Mesenchymal stem cell (in vitro differentiated cells and primary cell): ENCODE data around the gene SMC1B.

Source experiments
- DNase-seq: peaks from one replicate; pipeline ENCODE4 v3.0.0-alpha.2; 2013
- H2AFZ ChIP-seq: one replicate; pipeline ENCODE4 v1.6.1; 2013; ENCODE audit warnings: low read depth, mild to moderate bottlenecking, control low read depth, inconsistent platforms, low read length, moderate library complexity
- H2AK5ac ChIP-seq: 2 replicates; pipeline ENCODE4 v1.6.1; 2013; ENCODE audit warnings: low read length, moderate library complexity, mild to moderate bottlenecking, inconsistent platforms; ENCODE audit not compliant: severe bottlenecking
- H2BK120ac ChIP-seq: one replicate; pipeline ENCODE4 v1.6.1; 2013; ENCODE audit warnings: low read depth, mild to moderate bottlenecking, inconsistent platforms, low read length, moderate library complexity
- H2BK12ac ChIP-seq, 2 experiments: one replicate each; pipeline ENCODE4 v1.6.1; 2013; ENCODE audit warnings: inconsistent platforms in 2 of 2, low read length in 2 of 2, mild to moderate bottlenecking in 2 of 2, moderate library complexity in 2 of 2, control low read depth in 1 of 2
- H2BK15ac ChIP-seq: one replicate; pipeline ENCODE4 v1.6.1; 2013; ENCODE audit warnings: mild to moderate bottlenecking, low read depth, inconsistent platforms; ENCODE audit not compliant: poor library complexity, severe bottlenecking
- H2BK5ac ChIP-seq: 2 replicates; pipeline ENCODE4 v1.6.1; 2013; ENCODE audit warnings: low read depth, mild to moderate bottlenecking, low read length, control low read depth, inconsistent platforms; ENCODE audit not compliant: poor library complexity, severe bottlenecking
- H3K14ac ChIP-seq, 2 experiments: one replicate each; pipeline ENCODE4 v1.6.1; 2013; ENCODE audit warnings: inconsistent platforms in 2 of 2, low read length in 2 of 2, control low read depth in 1 of 2, mild to moderate bottlenecking in 1 of 2, moderate library complexity in 1 of 2
- H3K18ac ChIP-seq, 2 experiments: one replicate each; pipeline ENCODE4 v1.6.1; 2013; ENCODE audit warnings: inconsistent platforms in 2 of 2, low read length in 2 of 2, control low read depth in 1 of 2, low read depth in 1 of 2, mild to moderate bottlenecking in 1 of 2
- H3K23ac ChIP-seq, 2 experiments: one replicate each; pipeline ENCODE4 v1.6.1; 2013; ENCODE audit warnings: inconsistent platforms in 2 of 2, low read length in 2 of 2, mild to moderate bottlenecking in 2 of 2, moderate library complexity in 2 of 2, control low read depth in 1 of 2
- H3K27ac ChIP-seq: 2 replicates; pipeline ENCODE4 v1.5.1; 2013; ENCODE audit warnings: mild to moderate bottlenecking, moderate library complexity, low read length, control low read depth, inconsistent platforms; ENCODE audit not compliant: poor library complexity, severe bottlenecking
- H3K27me3 ChIP-seq, 2 experiments: 2 replicates each; pipeline versions ENCODE4 v1.6.1 to v1.7.0; 2013; ENCODE audit warnings: low read length in 2 of 2, mild to moderate bottlenecking in 2 of 2, moderate library complexity in 2 of 2, control low read depth in 1 of 2, inconsistent platforms in 1 of 2; ENCODE audit not compliant: control insufficient read depth in 1 of 2, insufficient read depth in 1 of 2
- H3K36me3 ChIP-seq, 2 experiments: 2 replicates each; pipeline versions ENCODE4 v1.6.1 to v1.7.0; 2013; ENCODE audit warnings: low read length in 2 of 2, control low read depth in 1 of 2, inconsistent platforms in 1 of 2, low read depth in 1 of 2, mild to moderate bottlenecking in 1 of 2; ENCODE audit not compliant: insufficient read depth in 2 of 2, control insufficient read depth in 1 of 2
- H3K4ac ChIP-seq, 2 experiments: one replicate each; pipeline ENCODE4 v1.6.1; 2013; ENCODE audit warnings: inconsistent platforms in 2 of 2, low read length in 2 of 2, mild to moderate bottlenecking in 2 of 2, moderate library complexity in 2 of 2, control low read depth in 1 of 2, low read depth in 1 of 2
- H3K4me1 ChIP-seq: 2 replicates; pipeline ENCODE4 v1.6.1; 2013; ENCODE audit warnings: low read depth, low read length, control low read depth; ENCODE audit not compliant: control insufficient read depth, insufficient read depth
- H3K4me2 ChIP-seq: 2 replicates; pipeline ENCODE4 v1.6.1; 2013; ENCODE audit warnings: low read length, mild to moderate bottlenecking, inconsistent platforms; ENCODE audit not compliant: poor library complexity, severe bottlenecking
- H3K4me3 ChIP-seq, 2 experiments: 2 replicates each; pipeline versions ENCODE4 v1.5.1 to v1.7.0; 2013; ENCODE audit warnings: low read length in 2 of 2, mild to moderate bottlenecking in 2 of 2, control low read depth in 1 of 2, low read depth in 1 of 2; ENCODE audit not compliant: insufficient read depth in 1 of 2
- H3K79me1 ChIP-seq: replicated peaks from 2 replicates; pipeline ENCODE4 v1.6.1; 2013; ENCODE audit warnings: mild to moderate bottlenecking, control low read depth, low read length, inconsistent platforms; ENCODE audit not compliant: poor library complexity, severe bottlenecking
- H3K9ac ChIP-seq: 2 replicates; pipeline ENCODE4 v1.7.0; 2013; ENCODE audit warnings: mild to moderate bottlenecking, low read length, moderate library complexity
- H3K9me3 ChIP-seq: 2 replicates; pipeline ENCODE4 v1.7.0; 2013; ENCODE audit warnings: mild to moderate bottlenecking, low read length; ENCODE audit not compliant: control insufficient read depth
- H4K8ac ChIP-seq: one replicate; pipeline ENCODE4 v1.6.1; 2013; ENCODE audit warnings: inconsistent platforms, mild to moderate bottlenecking, low read length, moderate library complexity
- H4K91ac ChIP-seq: one replicate; pipeline ENCODE4 v1.6.1; 2013; ENCODE audit warnings: mild to moderate bottlenecking, low read length, inconsistent platforms
- WGBS: methylation state at CpG from one replicate; pipeline ENCODE4 v1.1.7; 2013; ENCODE audit warnings: mixed read lengths; 5-methylcytosine and 5-hydroxymethylcytosine counted together

Gene SMC1B

DNA sequence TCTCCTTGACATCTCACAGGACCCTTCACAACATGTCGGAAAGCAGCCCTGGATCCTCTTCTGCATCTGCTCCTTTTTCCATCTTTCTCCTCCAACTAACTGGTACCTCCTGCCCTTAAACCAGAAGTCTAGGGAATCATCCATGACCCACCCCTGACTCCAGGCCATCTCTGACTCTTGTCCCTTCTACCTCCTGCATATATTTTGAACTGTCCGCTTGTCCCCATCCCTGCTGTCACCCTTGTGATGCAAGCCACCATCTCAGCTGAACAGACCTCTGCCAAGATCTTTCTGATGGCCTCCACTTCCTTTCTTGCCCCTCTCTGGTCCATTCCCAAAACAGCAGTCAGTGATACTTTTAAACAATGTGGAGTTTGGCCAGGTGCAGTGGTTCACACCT lies 7.1 kb upstream of the SMC1B start:
- Histone ChIP-seq H3K27me3 (no peaks in the 10 kb centered on the region), H2BK5ac (no peak overlapping the region), H3K4me2 (no peak overlapping the region), H3K23ac (no peak overlapping the region), H3K4me3 (no peak overlapping the region), H3K27ac (no peak overlapping the region), H3K9ac (no peak overlapping the region), H3K79me1 (no peaks in the 10 kb centered on the region), H2BK12ac (no peak overlapping the region), H3K14ac (no peak overlapping the region), H2AK5ac (no peak overlapping the region), H2BK120ac (no peak overlapping the region), H2BK15ac (no peak overlapping the region), H3K18ac (no peak overlapping the region), H3K4me1 (no peaks in the 10 kb centered on the region), H3K4ac (no peak overlapping the region), H3K36me3 (no peaks in the 10 kb centered on the region), H3K9me3 (no peaks in the 10 kb centered on the region), H4K8ac (no peak overlapping the region), H4K91ac (peak overlapping the region; percentile 20), H2AFZ (no peak overlapping the region)
- 96% methylated on average over 2 of the region's 2 CpGs for WGBS
- no peak for DNase-seq

DNA sequence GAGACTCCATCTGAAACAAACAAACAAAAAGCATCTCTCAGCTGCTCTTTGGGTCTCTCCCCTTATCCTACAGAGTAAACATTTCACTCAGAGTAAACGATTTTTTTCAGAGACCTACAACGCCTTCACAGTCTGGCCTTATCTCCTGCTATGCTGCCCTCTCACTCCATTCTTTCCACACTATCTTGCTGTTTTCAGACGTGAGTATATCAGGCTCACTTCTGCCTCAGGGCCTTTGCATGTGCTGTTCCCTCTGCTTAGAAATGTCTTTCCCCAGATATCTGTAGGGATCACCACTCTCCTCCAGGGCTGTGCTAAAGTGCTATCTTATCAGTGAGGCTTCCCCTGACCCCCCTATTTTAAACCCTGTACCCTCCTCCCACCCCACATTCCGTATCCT lies 6.6 kb upstream of the SMC1B start:
- H4K8ac ChIP-seq: no peak overlapping the region
- H2BK5ac ChIP-seq: no peak overlapping the region
- H3K4me2 ChIP-seq: no peak overlapping the region
- H4K91ac ChIP-seq: no peak overlapping the region
- no peak overlapping the region for H2AFZ ChIP-seq
- H3K79me1 ChIP-seq: no peaks in the 10 kb centered on the region
- no peaks in the 10 kb centered on the region for H3K4me1 ChIP-seq
- H2AK5ac ChIP-seq: no peak overlapping the region
- no peak overlapping the region for H3K4me3 ChIP-seq
- no peak overlapping the region for H3K27ac ChIP-seq
- H3K9me3 ChIP-seq: no peaks in the 10 kb centered on the region
- H2BK12ac ChIP-seq: no peak overlapping the region
- H2BK120ac ChIP-seq: no peak overlapping the region
- no peak overlapping the region for H2BK15ac ChIP-seq
- H3K27me3 ChIP-seq: no peaks in the 10 kb centered on the region
- no peak overlapping the region for H3K4ac ChIP-seq
- no peak overlapping the region for H3K23ac ChIP-seq
- 81% methylated on average over 4 of the region's 4 CpGs for WGBS
- no peak overlapping the region for H3K18ac ChIP-seq
- H3K36me3 ChIP-seq: no peaks in the 10 kb centered on the region
- H3K9ac ChIP-seq: no peak overlapping the region
- no peak for DNase-seq
- no peak overlapping the region for H3K14ac ChIP-seq

DNA sequence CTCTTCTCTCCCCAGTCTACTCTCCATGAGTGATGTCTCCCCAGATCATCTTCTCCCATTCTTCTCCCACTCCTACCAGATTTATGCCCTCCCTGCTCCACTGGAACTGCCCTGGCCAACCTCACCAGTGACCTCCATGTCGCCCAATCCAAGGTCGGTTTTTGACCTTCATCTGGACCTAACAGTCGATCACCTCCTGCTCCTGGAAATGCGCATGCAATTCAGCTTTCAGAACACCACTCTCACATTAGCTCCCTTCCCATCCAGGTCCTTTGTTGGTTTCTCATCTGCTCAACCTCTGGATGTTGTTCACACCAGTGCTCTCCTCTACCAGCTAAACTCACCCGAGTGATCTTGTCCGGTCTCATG lies 5.4 kb upstream of the SMC1B start:
- WGBS: 98% methylated on average over 6 of the region's 6 CpGs

DNA sequence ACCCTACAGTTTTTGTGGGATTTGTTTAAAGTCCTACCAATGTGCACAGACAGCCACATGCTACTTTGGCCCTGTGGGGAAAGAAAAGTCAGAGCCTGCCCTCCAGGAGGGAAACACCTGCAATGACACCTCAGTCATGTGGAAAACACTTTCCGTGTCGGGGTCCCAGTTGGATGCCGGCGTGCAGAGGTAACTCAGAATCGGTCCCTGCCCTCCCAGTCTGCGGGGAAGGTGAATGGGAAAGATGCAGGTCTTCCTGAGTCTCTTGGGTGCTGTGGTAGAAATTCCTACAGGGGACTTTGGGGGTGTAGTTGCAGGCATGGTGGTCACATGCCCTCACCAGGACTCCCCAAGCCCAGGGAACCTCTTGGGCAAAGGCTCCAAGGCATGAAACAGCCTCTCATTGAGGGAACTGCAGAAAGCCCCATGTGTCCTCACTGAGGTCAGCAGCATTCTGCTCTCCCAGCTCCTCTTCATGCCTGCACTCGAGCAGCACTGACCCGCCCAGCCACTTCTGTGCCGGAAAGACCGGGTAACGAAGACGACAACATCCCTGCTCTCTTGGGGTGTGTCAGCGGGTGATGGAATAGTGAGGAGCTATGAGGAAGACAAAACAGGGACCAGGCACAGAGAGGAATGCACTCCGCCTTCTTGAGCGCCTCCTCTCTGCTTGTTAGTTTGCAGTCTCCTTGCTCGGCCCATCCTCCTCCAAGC lies 4.8 kb upstream of the SMC1B start:
- Histone ChIP-seq H3K23ac (no peak overlapping the region), H2BK15ac (no peak overlapping the region), H4K8ac (no peak overlapping the region), H2BK5ac (no peak overlapping the region), H3K4me2 (no peak overlapping the region), H3K36me3 (no peaks in the 10 kb centered on the region), H2BK12ac (no peak overlapping the region), H4K91ac (no peak overlapping the region), H3K4me3 (no peak overlapping the region), H3K27me3 (no peaks in the 10 kb centered on the region), H2AK5ac (no peak overlapping the region), H3K9me3 (no peaks in the 10 kb centered on the region), H3K4ac (no peak overlapping the region), H3K18ac (no peak overlapping the region), H2AFZ (no peak overlapping the region), H2BK120ac (no peak overlapping the region), H3K79me1 (no peaks in the 10 kb centered on the region), H3K4me1 (peaks cover 7% of the 10 kb centered on the region), H3K14ac (no peak overlapping the region), H3K27ac (no peak overlapping the region), H3K9ac (no peak overlapping the region)
- DNase-seq: no peak
- 93% methylated on average over 16 of the region's 16 CpGs for WGBS

More for the DNA sequence above, 5.4 kb upstream of the SMC1B start:
- Histone ChIP-seq H3K4ac (no peak overlapping the region), H3K27me3 (no peaks in the 10 kb centered on the region), H4K91ac (no peak overlapping the region), H3K4me3 (no peak overlapping the region), H2AK5ac (no peak overlapping the region), H2BK15ac (no peak overlapping the region), H3K9me3 (no peaks in the 10 kb centered on the region), H2AFZ (no peak overlapping the region), H3K4me2 (no peak overlapping the region), H3K36me3 (no peaks in the 10 kb centered on the region), H3K27ac (no peak overlapping the region), H3K23ac (no peak overlapping the region), H4K8ac (no peak overlapping the region), H3K4me1 (peaks cover 3% of the 10 kb centered on the region), H2BK120ac (no peak overlapping the region), H3K9ac (no peak overlapping the region), H3K79me1 (no peaks in the 10 kb centered on the region), H2BK5ac (no peak overlapping the region), H3K18ac (no peak overlapping the region), H2BK12ac (no peak overlapping the region), H3K14ac (no peak overlapping the region)
- DNase-seq: no peak
